ENCODE results near the gene NTHL1.

The NTHL1 gene

GRCh38 chr16:2063861-2064260 lies 16.2 kb upstream of the NTHL1 start:
- DNase-seq (ENCODE audit: low read depth), result no peak

DNA sequence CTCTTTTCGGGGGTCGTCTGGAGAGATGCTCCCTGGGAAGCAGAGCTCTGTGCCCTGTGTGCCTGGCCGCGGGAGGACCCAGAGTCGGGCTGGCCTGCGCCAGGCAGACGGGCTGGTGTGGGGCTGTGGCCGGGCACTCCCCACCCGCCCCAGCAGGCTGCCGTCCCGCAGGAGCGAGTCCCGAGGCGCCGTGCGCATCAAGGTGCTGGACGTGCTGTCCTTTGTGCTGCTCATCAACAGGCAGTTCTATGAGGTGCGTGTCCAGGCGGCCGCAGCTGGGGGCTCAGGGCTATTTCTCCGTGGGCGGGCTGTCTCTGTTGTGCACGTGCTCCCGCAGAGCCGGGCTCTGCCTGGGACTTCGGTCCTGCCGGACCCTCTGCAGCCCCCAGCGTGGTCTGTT lies 15.2 kb upstream of the NTHL1 start:
- no peak for DNase-seq (ENCODE audit: low read depth)

GRCh38 chr16:2061526-2061925 lies 13.9 kb upstream of the NTHL1 start:
- DNase-seq (ENCODE audit: low read depth), result no peak

DNA sequence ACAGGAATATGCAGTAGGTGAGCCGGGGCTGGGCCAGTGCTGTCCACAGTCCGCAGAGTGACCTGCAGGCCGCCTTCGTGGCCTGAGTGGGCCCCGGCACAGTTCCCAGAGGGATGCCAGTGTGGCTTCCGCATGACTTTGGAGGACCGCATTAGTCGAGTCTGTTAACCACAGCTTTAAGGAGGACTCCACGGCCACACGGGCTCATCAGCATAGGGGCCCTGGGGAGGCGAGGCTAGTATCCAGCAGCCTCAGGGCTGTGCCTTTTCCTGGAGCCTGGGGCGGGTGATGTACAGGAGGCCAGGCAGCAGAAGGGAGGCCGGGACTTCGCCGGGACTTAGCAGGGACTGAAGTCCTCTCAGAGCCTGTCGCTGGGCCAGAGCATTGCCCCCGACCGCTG lies 13.4 kb upstream of the NTHL1 start:
- no peak for DNase-seq (ENCODE audit: low read depth)

DNA sequence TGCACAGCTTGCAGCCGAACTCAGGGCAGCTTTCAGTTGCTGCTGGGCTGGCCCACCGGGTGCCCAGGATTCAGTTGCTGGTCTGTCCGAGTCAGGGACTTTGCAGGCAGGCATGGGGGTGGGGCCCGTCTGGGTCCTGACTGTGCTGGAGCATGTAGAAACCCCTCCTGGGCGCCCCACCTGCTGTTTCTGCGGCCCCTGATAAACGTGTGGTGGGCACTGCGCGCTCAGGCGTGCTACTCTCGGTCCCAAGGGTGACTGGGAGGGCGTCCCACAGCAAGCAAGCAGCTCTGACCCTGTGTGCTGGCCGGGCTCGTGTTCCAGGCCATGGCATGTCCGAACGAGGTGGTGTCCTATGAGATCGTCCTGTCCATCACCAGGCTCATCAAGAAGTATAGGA lies 12.7 kb upstream of the NTHL1 start:
- no peak for DNase-seq (ENCODE audit: low read depth)

DNA sequence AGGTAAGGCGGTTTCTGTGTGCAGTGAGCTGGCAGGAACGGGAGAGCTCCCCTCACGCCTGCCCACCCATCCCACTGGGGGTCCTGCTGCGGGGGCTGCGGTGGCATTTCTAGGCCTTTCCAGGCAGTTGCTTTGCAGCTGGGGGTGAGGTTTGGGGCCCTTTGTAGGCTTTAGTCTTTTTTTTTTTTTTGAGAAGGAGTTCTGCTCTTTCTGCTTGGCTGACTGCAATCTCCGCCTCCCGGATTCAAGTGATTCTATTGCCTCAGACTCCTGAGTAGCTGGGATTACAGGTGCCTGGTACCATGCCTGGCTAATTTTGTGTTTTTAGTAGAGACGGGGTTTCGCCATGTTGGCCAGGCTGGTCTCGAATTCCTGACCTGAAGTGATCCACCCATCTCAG lies 11.2 kb upstream of the NTHL1 start:
- no peak for DNase-seq (ENCODE audit: low read depth)

DNA sequence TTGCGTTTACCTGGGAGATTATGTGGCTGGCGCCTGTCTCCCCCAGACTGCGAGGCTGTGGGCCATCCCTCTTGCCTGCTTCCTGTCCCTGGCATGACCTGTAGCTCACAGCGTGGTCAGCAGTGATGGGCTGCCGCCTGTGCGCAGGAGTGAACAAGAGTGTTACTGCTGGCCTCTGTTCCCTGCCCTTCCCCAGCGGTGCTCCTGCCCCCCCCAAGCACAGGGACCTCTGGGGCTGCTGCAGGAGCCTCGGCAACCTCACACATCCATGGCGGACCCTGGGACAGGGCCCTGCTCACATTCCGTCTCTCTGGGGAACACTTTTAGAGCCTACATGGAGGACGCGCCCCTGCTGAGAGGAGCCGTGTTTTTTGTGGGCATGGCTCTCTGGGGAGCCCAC lies 10.8 kb upstream of the NTHL1 start:
- no peak for DNase-seq (ENCODE audit: low read depth)

- DNase-seq (ENCODE audit: low read depth), result no peak
These were observed 9.8 kb upstream of the NTHL1 start for GRCh38 chr16:2057438-2057837.

GRCh38 chr16:2056681-2057407 lies 9.2 kb upstream of the NTHL1 start:
- no peak for DNase-seq (ENCODE audit: low read depth)

GRCh38 chr16:2056077-2056476 lies 8.4 kb upstream of the NTHL1 start:
- DNase-seq (ENCODE audit: low read depth), result no peak

GRCh38 chr16:2054543-2055245 lies 7.1 kb upstream of the NTHL1 start:
- DNase-seq (ENCODE audit: low read depth), result no peak

GRCh38 chr16:2053897-2054296 lies 6.3 kb upstream of the NTHL1 start:
- DNase-seq (ENCODE audit: low read depth), result no peak

DNA sequence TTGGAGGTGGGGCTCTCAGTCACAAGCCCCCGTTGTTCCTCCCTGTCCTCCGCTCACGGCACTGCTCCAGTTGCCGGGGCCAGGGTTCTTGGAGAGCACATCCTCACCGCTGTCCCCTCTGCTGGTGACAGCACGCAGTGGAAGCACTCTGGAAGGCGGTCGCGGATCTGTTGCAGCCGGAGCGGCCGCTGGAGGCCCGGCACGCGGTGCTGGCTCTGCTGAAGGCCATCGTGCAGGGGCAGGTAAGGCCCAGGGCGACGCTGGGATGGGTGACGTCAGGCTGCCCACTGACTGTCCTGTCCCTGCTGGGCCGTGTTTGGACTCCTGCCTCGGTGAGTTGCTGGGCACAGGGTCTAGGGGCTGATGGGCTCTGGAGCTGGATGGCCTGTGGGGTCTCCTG lies 5.6 kb upstream of the NTHL1 start:
- DNase-seq (ENCODE audit: low read depth), result no peak

GRCh38 chr16:2048116-2048543 lies 496 bp upstream of the NTHL1 start:
- DNase-seq (ENCODE audit: low read depth), result no peak

DNA sequence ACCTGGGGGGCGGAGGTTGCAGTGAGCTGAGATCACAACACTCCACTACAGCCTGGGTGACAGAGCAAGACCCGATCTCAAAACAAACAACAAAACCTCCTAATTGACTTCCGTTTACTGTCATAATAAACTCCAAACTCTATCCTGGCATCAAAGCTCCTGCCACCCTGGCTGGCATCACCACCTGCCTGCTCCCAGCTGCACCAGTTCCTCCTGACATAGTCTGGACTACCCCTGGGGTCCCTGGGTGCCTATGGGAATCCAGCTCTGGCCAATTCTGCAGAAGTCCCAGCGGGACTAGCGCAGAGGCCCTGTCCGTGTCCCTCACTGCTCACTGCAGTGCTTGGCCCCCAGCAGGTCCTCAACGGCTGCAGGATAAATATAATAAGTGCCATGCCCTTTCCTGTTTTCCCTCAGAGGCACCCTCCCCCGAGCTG lies 723 bp downstream of the NTHL1 start:
- no peak for DNase-seq (ENCODE audit: low read depth)

DNA sequence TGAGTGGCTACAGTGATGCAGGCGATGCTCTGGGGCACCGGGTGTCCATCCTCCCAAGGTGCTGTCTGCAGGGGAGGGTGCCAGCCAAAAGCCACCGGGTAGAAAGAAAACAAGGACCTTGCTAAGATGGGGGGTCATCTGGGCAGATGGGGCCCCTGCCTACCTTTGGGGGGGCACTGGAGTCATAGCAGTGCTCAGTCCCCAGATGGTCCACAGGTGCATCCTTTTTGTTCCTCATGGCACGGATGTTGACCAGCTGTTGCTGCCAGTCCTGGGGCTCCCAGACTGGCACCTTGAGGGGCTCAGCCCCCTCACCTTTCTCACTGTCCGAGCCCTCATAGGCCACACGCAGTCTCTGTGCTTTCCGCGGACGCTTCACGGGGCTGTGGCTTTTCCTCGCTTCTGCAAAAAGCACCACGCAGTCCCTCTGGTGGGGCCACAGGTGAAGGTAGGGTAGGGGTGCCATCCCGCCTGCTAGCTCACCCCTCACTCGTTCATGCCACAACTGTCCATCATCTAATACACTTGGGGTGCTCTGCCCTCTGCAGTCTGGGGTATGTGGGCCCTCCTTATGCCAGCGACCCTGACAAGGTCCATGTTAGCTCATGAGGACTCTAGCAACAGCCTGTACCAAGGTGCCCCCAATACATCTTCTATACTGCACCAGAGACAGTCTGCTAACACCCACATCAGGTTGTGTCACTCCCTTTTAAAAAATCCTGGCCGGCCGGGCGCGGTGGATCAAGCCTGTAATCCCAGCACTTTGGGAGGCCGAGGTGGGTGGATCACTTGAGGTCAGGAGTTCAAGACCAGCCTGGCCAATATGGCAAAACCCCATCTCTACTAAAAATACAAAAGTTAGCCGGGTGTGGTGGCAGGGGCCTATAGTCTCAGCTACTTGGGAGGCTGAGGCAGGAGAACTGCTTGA lies 1.4 kb downstream of the NTHL1 start:
- DNase-seq (ENCODE audit: low read depth), result no peak

DNA sequence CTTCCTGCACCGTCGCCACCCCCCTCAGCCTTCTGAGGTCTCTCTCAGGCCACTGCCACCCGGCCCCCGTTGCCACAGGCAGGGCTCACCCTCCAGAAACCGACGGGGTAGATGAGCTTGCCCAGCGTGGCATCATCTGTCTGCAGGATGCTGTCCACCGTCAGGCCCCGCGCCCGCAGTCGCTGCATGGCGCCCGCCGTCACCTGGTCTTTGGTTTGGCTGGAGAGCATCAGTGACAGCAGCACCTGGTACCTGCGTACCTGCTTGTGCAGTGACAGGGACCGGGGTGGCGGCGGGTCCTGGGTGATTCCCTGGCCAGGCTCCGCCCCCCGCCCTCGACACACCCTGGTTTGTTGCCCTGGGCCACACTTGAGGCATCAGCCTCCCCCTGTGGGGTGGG lies 3.1 kb downstream of the NTHL1 start:
- no peak for DNase-seq (ENCODE audit: low read depth)

- DNase-seq (ENCODE audit: low read depth), result no peak
These were observed 3.8 kb downstream of the NTHL1 start for GRCh38 chr16:2043667-2044451.

DNA sequence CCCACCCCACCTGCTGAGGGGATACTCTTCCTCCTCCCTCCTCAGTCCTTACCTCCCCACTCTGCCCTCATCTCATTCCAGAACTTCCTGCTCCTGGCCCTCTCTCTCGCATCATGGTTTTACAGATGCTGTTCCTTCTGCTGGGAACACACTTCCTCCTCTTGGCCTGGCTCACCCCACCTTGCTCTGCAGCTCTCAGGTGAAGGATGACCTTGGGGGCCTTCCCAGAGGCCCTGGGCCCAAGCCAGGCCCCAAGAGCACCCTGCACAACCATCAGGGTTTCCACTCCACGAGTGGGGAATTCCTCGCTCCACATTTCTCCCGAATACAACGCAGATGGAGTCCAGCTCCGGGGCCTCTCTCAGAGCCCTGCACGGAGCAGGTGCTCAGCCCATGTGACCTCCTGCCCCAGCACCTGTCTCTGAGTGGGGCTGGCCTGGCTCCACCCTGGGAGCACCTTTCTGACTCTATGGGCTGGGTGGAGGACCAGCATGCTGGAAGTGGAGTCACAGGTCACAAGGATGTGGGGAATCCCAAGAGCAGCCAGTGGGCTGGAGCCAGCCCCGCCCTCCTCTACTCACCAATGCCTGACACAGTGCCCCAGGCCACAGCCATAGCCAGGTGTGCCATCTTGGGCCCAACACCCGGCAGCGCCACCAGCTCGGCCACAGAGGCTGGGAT lies 4.5 kb downstream of the NTHL1 start:
- no peak for DNase-seq (ENCODE audit: low read depth)

- DNase-seq (ENCODE audit: low read depth), result no peak
These were observed 5.3 kb downstream of the NTHL1 start for GRCh38 chr16:2042171-2042985.

All from activated T-cell treated with anti-CD3 and anti-CD28 coated beads for 48 hours (primary cell).